Fibroblast of peridontal ligament (primary cell): Measurements from ENCODE around the gene SLC52A3.
"Not testable (repeated sequence)": the region's sequence is repeated elsewhere in the genome, so short reads cannot be mapped to it uniquely, and the experiment has no call there.

Experiments used
- DNase-seq: peaks from one replicate; pipeline ENCODE4 v3.0.0-alpha.2; 2010; ENCODE audit errors: extremely low read depth

SLC52A3 gene

GRCh38 chr20:768426-768978 lies at the start of gene SLC52A3:
TSS of gene SLC52A3 (minus strand) at chr20:768500. CDS start at chr20:765774, 2,726 bp downstream.
- DNase-seq = no peak

- peak; percentile 69 for DNase-seq
These were observed 47.8 kb upstream of the SLC52A3 start for GRCh38 chr20:815914-816606.

GRCh38 chr20:815226-815625 lies 46.9 kb upstream of the SLC52A3 start:
- no peak for DNase-seq

GRCh38 chr20:813390-813789 lies 45.1 kb upstream of the SLC52A3 start:
- DNase-seq = no peak

- not testable (repeated sequence) for DNase-seq
These were observed 44.1 kb upstream of the SLC52A3 start for GRCh38 chr20:812435-812814.

- not testable (repeated sequence) for DNase-seq
These were observed 43.6 kb upstream of the SLC52A3 start for GRCh38 chr20:811776-812434.

- DNase-seq = no peak
These were observed 37.4 kb upstream of the SLC52A3 start for GRCh38 chr20:805713-806112.

GRCh38 chr20:801678-802077 lies 33.4 kb upstream of the SLC52A3 start:
- no peak for DNase-seq

GRCh38 chr20:800026-800425 lies 31.7 kb upstream of the SLC52A3 start:
- not testable (repeated sequence) for DNase-seq

- not testable (repeated sequence) for DNase-seq
These were observed 30.4 kb upstream of the SLC52A3 start for GRCh38 chr20:798746-799145.

- no peak for DNase-seq
These were observed 28.6 kb upstream of the SLC52A3 start for GRCh38 chr20:796921-797320.

- no peak for DNase-seq
These were observed 23.9 kb upstream of the SLC52A3 start for GRCh38 chr20:792248-792647.

- DNase-seq = no peak
These were observed 22.8 kb upstream of the SLC52A3 start for GRCh38 chr20:791056-791455.

- DNase-seq = no peak
These were observed 19.5 kb upstream of the SLC52A3 start for GRCh38 chr20:787825-788224.

GRCh38 chr20:779771-780170 lies 11.5 kb upstream of the SLC52A3 start:
- no peak for DNase-seq

GRCh38 chr20:776165-776564 lies 7.9 kb upstream of the SLC52A3 start:
- DNase-seq = no peak

GRCh38 chr20:775679-776135 lies 7.4 kb upstream of the SLC52A3 start:
- DNase-seq = no peak

- no peak for DNase-seq
These were observed 6.4 kb upstream of the SLC52A3 start for GRCh38 chr20:774660-775057.

- no peak for DNase-seq
These were observed 5.8 kb upstream of the SLC52A3 start for GRCh38 chr20:774016-774659.

GRCh38 chr20:772806-773205 lies 4.5 kb upstream of the SLC52A3 start:
- no peak for DNase-seq

- DNase-seq = no peak
These were observed 3.6 kb upstream of the SLC52A3 start for GRCh38 chr20:771741-772464.

- no peak for DNase-seq
These were observed 2.4 kb upstream of the SLC52A3 start for GRCh38 chr20:770691-771090.
